HG03439 (cell line): ENCODE measurements around the gene MAPK13.
"Not testable (repeated sequence)": the region's sequence is repeated elsewhere in the genome, so short reads cannot be mapped to it uniquely, and the experiment has no call there.

Experiments
- ATAC-seq: cut with Tn5 transposase; IDR thresholded peaks from one replicate; pipeline ENCODE4 v1.9.1; 2021; ENCODE audit warnings: mild to moderate bottlenecking, moderate library complexity; ENCODE audit not compliant: unreplicated experiment

The MAPK13 gene

DNA sequence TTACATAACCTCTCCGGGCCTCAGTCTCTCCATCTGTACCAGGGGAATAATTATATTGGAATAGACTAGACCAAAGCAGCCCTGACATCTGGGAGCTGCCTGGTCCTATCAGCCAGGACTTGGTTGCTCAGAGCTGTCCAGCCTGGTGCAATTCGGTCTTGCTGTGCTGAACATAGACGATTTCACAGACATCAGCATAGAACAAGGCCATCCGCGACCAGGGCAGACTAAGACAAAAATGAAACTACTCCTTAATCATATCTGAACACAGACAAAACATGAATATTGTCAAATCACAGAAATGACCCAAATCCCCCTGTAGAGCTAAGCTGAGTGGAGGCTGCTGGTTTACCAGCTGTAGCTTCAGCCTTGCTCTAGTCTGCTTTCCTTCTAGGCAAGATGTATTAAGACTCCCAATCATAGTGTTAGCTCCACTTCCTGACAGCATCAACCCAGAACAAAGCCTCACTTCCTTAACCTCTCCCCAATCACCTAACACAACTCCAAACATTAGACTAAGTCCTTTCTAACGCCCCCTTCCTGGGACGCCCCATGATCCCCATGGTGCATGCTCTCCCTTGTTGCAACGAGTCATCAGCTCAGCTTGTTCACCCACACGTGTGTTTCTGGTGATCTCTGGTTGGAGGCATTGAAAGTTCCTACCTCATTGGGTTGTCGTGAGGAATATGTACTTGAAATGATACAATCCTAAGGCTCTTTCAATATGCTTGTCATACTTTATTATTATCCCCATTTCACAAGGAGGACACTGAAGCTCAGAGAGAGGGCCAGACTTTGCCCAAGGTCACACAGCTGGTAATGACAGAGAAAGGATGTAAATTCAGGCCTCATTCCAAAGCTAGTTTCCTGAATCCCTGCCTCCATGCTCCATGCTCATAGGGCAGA lies 3.5 kb upstream of the MAPK13 start:
- ATAC-seq = no peak

- ATAC-seq = no peak
These were observed 2.8 kb upstream of the MAPK13 start for GRCh38 chr6:36127462-36128016.

DNA sequence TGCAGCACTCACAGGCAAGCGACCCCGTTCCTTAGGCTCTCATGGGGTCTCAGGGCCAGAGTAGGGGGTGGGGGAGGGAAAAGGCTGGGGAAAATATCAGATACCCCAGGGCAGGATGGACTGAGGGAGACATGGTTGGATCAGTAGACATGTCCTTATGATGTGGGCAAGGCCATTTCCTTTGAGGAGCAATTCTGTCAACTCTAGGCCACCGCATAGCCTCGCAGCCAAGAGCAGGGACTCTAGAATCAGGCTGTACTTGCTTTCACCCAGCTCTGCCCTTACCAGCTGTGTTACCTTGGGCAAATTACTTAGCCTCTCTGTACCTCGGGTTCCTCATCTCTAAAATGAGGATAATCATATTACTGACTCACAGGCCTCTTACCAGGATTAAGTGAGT lies 2.2 kb upstream of the MAPK13 start:
- ATAC-seq = no peak

DNA sequence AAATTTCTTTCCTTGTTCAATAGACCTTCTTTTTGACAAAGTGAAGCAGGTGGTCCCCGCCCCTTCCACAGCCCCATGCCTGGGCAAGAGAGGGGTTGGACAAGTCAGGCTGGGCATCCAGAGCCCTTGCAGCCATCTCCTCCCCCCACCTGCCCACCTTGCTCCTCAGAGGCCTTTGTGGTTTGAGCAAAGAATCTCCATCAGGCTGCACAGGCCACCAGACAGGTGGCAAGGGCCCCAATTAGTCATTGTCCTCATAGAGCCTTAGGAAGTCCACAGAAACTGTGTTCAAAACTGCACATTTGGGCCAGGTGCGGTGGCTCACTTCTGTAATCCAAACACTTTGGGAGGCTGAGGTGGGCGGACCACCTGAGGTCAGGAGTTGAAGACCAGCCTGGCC lies 1.5 kb upstream of the MAPK13 start:
- ATAC-seq = no peak

GRCh38 chr6:36129334-36129733 lies 979 bp upstream of the MAPK13 start:
- not testable (repeated sequence) for ATAC-seq

DNA sequence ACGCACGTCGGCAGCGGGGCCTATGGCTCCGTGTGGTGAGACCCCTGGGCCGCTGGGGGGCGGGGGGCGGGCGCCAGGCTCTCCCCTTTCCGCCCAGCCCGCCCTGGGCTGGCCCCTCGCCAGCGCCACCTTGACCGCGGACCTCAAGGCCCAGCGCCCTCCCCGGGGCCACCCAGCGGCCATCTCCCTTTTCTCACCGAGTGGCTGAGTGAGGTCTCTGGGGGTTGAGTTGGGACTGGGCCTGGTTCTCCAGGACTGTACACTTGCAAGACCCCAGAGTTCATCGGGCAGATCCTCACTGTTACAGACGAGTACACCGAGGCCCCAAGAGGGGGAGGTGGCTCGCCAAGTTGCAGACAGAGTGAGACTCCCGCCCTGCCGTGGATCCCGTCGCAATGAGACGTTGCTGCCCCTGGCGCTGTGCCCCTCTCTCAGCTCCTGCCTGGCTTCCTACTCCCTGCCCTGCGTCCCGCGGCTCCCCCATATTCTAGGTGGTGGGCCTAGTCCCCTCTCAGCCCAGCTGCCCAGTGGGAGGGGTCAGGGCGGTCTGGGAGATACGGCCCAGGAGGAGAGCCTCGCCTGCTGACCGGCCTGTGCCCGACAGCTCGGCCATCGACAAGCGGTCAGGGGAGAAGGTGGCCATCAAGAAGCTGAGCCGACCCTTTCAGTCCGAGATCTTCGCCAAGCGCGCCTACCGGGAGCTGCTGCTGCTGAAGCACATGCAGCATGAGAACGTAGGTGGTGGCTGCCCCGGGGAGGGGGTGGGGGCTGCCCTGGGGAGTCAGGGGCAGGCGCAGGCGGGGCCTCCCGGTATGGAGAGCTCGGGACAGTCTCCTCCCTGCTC lies 576 bp downstream of the MAPK13 start:
- ATAC-seq = peak; percentile 34

- peak; percentile 66 for ATAC-seq
These were observed 1.4 kb downstream of the MAPK13 start for GRCh38 chr6:36131511-36132245.

DNA sequence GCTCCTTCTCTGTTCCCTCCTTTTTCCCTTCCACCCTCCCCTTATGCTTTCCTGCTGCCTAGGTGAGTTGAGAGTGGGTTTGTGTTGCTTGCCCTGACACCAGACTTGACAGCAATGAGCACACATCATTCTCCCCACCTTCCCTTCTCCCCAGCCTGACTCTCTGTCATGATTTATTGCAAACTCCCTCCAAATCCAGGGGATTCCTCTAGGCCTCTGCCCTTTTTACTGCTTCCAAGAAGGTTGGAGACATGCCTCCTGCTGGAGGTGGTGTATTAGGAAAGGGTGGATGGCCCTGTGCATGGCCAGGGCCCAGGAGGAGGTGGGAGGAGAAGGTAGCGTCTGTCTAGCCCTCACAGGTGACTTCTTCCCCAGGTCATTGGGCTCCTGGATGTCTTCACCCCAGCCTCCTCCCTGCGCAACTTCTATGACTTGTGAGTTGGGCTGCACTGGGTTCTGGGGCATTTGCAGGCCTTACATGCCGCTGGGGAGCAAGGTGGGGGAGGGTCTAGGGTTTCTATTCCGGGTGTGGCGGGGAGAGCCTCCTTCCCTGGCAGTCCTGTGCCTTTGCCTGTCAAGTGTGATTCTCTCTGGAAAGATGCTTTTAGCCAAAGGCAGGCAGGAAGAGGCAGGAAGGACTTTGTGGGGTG lies 2.1 kb downstream of the MAPK13 start:
- ATAC-seq = no peak

DNA sequence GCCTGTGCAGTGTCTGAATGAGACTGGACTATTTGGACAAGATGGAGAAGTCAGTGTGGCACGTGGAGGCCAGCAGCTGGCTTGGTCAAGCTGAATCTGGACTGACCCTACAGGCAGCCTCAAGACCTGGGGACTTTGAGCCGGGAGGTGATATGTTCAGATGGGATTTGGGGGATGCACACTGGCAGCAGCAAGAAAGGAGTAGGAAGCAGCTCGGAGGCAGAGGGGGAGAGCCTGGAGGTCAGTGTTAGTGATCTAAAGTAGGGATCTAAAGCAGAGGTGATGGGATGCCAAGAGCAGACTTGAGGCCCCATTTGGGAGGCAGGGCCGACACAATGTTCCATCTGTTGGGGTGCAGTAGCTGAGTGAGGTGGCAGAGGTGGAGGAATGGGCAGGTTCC lies 2.8 kb downstream of the MAPK13 start:
- ATAC-seq = no peak

DNA sequence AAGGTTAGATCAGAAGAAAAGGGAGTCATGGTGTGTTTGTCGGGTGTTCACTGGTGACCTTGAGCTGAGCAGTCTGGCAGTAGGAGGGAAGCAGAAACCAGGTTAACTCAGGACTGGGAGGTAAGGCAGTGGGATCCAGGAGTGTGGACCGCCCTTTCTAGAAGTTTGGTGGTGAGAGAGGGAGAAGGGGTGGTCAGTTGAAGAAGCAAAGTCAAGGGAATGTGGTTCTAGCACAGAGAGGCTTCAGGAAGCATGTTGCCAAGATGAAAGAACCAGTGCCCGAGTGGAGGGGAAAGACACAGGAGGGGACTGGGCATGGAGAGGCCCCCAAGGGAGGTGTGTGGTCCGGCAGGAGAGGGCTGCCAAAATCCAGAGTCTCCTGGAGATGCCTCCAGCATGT lies 3.6 kb downstream of the MAPK13 start:
- no peak for ATAC-seq

DNA sequence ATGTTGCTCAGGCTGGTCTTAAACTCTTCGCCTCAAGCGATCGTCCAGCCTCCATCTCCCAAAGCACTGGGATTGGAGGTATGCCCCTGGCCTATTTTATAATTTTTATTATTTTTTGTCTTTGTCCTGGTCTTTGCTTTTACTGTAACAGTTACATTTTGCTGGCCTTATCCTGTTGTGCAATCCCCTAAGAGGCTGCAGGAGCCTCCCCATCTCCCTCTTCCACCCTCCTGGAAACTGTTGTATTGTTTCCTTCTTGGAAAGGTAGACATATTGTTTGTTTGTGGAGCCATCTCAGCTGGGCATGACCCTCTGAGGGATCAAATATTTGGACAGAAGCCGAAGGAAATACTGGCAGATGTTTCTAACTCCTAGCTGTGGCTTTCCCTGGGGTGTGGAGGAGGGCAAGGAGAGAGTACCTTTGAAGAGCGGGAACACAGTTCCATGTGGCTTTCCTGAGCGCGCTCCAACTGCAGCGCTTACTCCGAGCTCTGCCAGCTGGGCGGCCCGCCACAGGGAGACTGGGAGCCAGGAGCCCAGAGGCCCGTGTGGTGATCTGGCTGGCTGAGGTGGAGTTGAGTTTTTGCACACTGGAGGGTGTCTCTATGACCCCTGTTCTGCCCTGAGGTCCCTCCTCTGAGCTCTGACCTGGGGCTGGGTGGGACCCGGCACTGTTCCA lies 4.9 kb downstream of the MAPK13 start:
- ATAC-seq = no peak

DNA sequence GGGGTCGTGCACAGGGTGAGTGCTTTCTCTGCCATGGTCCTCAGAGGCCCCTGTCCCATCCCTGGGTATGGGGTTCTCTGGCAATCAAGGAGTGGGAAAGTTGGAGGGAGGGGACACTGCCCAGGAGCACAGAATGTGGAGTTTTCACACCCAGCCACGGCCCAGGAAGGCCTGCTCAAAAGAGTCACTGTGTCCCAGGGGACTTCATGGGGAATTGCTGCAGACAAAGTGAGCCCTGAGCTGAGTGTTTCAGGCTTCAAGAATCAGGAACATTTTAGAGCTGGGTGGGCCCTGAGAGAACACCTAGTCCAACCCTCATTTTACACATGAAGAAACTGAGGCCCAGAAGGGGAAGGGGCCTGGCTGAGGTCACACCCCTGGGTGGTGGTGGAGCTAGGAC lies 5.7 kb downstream of the MAPK13 start:
- ATAC-seq = no peak

- ATAC-seq = no peak
These were observed 6.2 kb downstream of the MAPK13 start for GRCh38 chr6:36136551-36136950.

GRCh38 chr6:36138667-36139066 lies 8.4 kb downstream of the MAPK13 start:
- ATAC-seq = no peak

GRCh38 chr6:36139431-36139830 lies 9.1 kb downstream of the MAPK13 start:
- ATAC-seq = no peak

- no peak for ATAC-seq
These were observed 9.8 kb downstream of the MAPK13 start for GRCh38 chr6:36139991-36140710.

DNA sequence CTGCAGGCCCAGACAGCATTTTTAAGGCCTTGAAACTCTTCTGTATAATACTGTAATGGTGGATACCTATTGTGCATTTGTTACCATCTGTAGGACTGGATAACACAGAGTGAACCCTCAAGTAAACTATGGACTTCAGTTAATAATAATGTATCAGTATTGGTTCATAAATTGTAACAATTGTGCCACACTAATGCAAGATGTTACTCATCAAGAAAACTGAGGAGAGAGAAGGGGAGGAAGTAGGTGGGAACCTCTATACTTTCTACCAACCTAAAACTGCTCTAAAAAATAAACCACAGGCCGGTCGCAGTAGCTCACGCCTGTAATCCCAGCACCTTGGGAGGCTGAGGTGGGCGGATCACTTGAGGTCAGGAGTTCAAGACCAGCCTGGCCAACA lies 10.8 kb downstream of the MAPK13 start:
- no peak for ATAC-seq

GRCh38 chr6:36141961-36142360 lies 11.6 kb downstream of the MAPK13 start:
- no peak for ATAC-seq
